Activated B cell treated with CpG ODN at 0.5 μM for 24 hours (primary cell): Measurements from ENCODE around the gene SPOP. TPM values are rescaled to one million over a fixed set of nuclear protein-coding genes. Genes with fewer than 3 reads are reported as not detected.

ENCODE experiments used
- ATAC-seq: fragments of 200-7000 bp; cut with Tn5 transposase; one replicate; pipeline ENCODE4 v1.10.0; 2021; ENCODE audit warnings: low read depth, mild to moderate bottlenecking, moderate library complexity
- CTCF ChIA-PET: fragments of 350-600 bp; sonication (Branson Sonifier 250); formaldehyde crosslinking; loops from one replicate; lab custom pipeline; 2021; ENCODE audit warnings: antibody characterized with exemption; lab: Charles Lee
- POLR2A ChIA-PET: fragments of 350-600 bp; sonication (Branson Sonifier 250); formaldehyde crosslinking; loops from one replicate; lab custom pipeline; 2021; ENCODE audit warnings: antibody characterized with exemption; lab: Charles Lee
- DNase-seq: peaks from one replicate; pipeline ENCODE4 v3.0.0; 2022
- H3K27ac Mint-ChIP-seq: one replicate; pipeline ENCODE4 v1.8.0; 2020; ENCODE audit warnings: mixed read lengths
- H3K27me3 Mint-ChIP-seq: one replicate; pipeline ENCODE4 v1.8.0; 2021; ENCODE audit warnings: mixed read lengths
- H3K36me3 Mint-ChIP-seq: one replicate; pipeline ENCODE4 v1.8.0; 2021; ENCODE audit warnings: low read depth, mixed read lengths
- H3K4me1 Mint-ChIP-seq: one replicate; pipeline ENCODE4 v1.8.0; 2021; ENCODE audit warnings: mixed read lengths
- H3K4me3 Mint-ChIP-seq: one replicate; pipeline ENCODE4 v1.8.0; 2020; ENCODE audit warnings: mild to moderate bottlenecking, mixed read lengths
- H3K9me3 Mint-ChIP-seq: one replicate; pipeline ENCODE4 v1.8.0; 2020; ENCODE audit warnings: mixed read lengths
- CTCF ChIP-seq: fragments of 200-600 bp; IDR thresholded peaks from one replicate; pipeline ENCODE4 v1.8.0; 2022; ENCODE audit warnings: antibody characterized with exemption, mild to moderate bottlenecking
- intact Hi-C: fragments of 100-400 bp; cut with micrococcal nuclease; formaldehyde crosslinking; loops from one replicate; pipeline ENCODE4 v1.15.1; 2024
- total RNA-seq: library from RNA; stranded (reverse); gene quantifications from 2 replicates; pipeline ENCODE4 v1.2.3, GENCODE V29; 2022

The SPOP gene
- total RNA-seq, 1 donor from 2014 or later: 65.8 TPM

GRCh38 chr17:49597928-49598655 lies 79.8 kb downstream of the SPOP start:
- intact Hi-C loops: no loop called here
- H3K27me3 Mint-ChIP-seq: no peaks in the 10 kb centered on the region
- no peaks in the 10 kb centered on the region for H3K9me3 Mint-ChIP-seq
- peaks cover 75% of the 10 kb centered on the region for H3K36me3 Mint-ChIP-seq
- H3K4me3 Mint-ChIP-seq: no peak overlapping the region
- no peaks in the 10 kb centered on the region for H3K4me1 Mint-ChIP-seq
- POLR2A ChIA-PET: no interaction called here
- TF ChIP-seq CTCF: no peak
- no peak for ATAC-seq
- H3K27ac Mint-ChIP-seq: no peak overlapping the region
- DNase-seq: no peak
- CTCF ChIA-PET: interaction anchor here (0.8 to 1.2 kb wide), 2 partner anchors 23 to 98 kb away, joined by 4 read pairs; partner anchors contain the start of gene NXPH3

- Mint-ChIP-seq H3K4me1 (no peaks in the 10 kb centered on the region), H3K9me3 (no peaks in the 10 kb centered on the region), H3K4me3 (no peak overlapping the region), H3K27me3 (no peaks in the 10 kb centered on the region), H3K27ac (no peak overlapping the region), H3K36me3 (peaks cover 75% of the 10 kb centered on the region)
- no peak for ATAC-seq
- no peak for TF ChIP-seq CTCF
- intact Hi-C loops: no loop called here
- DNase-seq: no peak
- ChIA-PET CTCF (interaction anchor here (0.8 to 1.7 kb wide), 3 partner anchors 22 to 98 kb away, joined by 4 to 6 read pairs (median 4); partner anchors contain the start of gene NXPH3), POLR2A (no interaction called here)
These were observed 80.5 kb downstream of the SPOP start for GRCh38 chr17:49597436-49597835.

GRCh38 chr17:49596613-49597244 lies 81.2 kb downstream of the SPOP start:
- ATAC-seq (no peak), DNase-seq (no peak)
- Mint-ChIP-seq H3K36me3 (peaks cover 70% of the 10 kb centered on the region), H3K9me3 (no peaks in the 10 kb centered on the region), H3K27me3 (no peaks in the 10 kb centered on the region), H3K27ac (no peak overlapping the region), H3K4me3 (no peak overlapping the region), H3K4me1 (no peaks in the 10 kb centered on the region)
- intact Hi-C loops: no loop called here
- TF ChIP-seq CTCF: no peak
- POLR2A ChIA-PET: no interaction called here
- CTCF ChIA-PET: interaction anchor here (1.7 kb wide), 1 partner anchor 27 kb away, joined by 6 read pairs; no protein-coding TSS in a partner anchor

- ChIA-PET POLR2A (no interaction called here), CTCF (interaction anchor here (1.7 kb wide), 1 partner anchor 26 kb away, joined by 6 read pairs; no protein-coding TSS in a partner anchor)
- Mint-ChIP-seq H3K4me3 (no peak overlapping the region), H3K4me1 (no peaks in the 10 kb centered on the region), H3K36me3 (peaks cover 68% of the 10 kb centered on the region), H3K27ac (no peak overlapping the region), H3K9me3 (no peaks in the 10 kb centered on the region), H3K27me3 (no peaks in the 10 kb centered on the region)
- ATAC-seq (no peak), DNase-seq (no peak)
- intact Hi-C loops: no loop called here
- no peak for TF ChIP-seq CTCF
These were observed 81.9 kb downstream of the SPOP start for GRCh38 chr17:49595980-49596379.

GRCh38 chr17:49595328-49595727 lies 82.6 kb downstream of the SPOP start:
- H3K4me3 Mint-ChIP-seq: no peak overlapping the region
- no peaks in the 10 kb centered on the region for H3K4me1 Mint-ChIP-seq
- CTCF ChIA-PET: no interaction called here
- H3K27ac Mint-ChIP-seq: no peak overlapping the region
- peaks cover 65% of the 10 kb centered on the region for H3K36me3 Mint-ChIP-seq
- ATAC-seq (no peak), DNase-seq (no peak)
- POLR2A ChIA-PET: interaction anchor here (0.6 kb wide), 1 partner anchor 258 kb away, joined by 5 read pairs; no protein-coding TSS in a partner anchor
- no peak for TF ChIP-seq CTCF
- H3K27me3 Mint-ChIP-seq: no peaks in the 10 kb centered on the region
- intact Hi-C loops: no loop called here
- no peaks in the 10 kb centered on the region for H3K9me3 Mint-ChIP-seq
